Measurements from ENCODE around the gene PUS7L.

PUS7L gene

DNA sequence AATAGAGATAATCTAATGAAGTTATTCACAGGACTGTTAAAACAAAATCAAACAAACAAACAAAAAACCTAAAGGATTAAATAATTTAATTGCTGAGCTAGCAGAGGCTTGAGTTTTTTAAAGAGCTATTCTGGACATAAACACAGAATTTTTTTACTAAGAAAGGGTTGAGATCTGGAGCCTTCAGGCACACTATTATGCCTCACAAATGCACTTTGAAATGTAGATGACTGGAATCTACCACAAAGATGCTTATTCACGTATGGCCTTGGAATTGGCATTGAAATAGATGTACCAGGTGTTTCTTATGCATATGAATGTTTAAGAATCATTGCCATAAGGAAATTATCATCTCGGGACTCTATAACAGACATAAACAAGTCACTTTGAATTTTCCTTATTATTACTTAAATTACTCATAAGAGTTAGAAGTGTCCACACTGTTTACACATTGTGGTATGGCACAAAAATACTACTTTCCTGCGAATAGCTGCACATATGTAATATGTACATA is 21.6 kb downstream of the PUS7L start:
- in situ Hi-C loops (cut with HindIII; ENCODE audit: low sequenced_read_pairs): no loop called here
- TF ChIP-seq, protein P1, sequence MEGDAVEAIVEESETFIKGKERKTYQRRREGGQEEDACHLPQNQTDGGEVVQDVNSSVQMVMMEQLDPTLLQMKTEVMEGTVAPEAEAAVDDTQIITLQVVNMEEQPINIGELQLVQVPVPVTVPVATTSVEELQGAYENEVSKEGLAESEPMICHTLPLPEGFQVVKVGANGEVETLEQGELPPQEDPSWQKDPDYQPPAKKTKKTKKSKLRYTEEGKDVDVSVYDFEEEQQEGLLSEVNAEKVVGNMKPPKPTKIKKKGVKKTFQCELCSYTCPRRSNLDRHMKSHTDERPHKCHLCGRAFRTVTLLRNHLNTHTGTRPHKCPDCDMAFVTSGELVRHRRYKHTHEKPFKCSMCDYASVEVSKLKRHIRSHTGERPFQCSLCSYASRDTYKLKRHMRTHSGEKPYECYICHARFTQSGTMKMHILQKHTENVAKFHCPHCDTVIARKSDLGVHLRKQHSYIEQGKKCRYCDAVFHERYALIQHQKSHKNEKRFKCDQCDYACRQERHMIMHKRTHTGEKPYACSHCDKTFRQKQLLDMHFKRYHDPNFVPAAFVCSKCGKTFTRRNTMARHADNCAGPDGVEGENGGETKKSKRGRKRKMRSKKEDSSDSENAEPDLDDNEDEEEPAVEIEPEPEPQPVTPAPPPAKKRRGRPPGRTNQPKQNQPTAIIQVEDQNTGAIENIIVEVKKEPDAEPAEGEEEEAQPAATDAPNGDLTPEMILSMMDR (IDR thresholded peaks at IDR 0.05; ENCODE audit: low read depth, low read length, missing control alignments): no peak
- no peak for DNase-seq (ENCODE audit: low read depth)
- no peak overlapping the region for H3K4me3 ChIP-seq (ENCODE audit: low read depth, low read length)

DNA sequence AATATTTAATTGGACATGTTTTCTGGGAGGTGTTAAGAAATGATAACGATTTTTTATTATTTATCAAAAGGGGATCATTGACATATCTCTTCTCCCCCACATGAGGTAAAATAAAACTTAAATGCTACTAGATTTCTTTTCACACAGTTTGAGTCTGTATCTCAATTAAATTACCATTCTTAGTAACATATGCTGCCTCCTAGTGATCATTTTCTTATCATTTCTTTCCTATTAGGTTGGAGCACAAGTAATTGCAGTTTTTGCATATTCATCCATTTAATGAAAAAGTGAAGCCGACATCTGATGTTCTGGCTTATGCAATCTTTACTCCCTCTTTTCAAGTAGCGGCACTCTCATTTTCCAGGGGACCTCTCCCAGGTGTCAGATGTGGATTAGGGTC is 24.9 kb downstream of the PUS7L start:
- in situ Hi-C loops (cut with HindIII; ENCODE audit: low sequenced_read_pairs): no loop called here

DNA sequence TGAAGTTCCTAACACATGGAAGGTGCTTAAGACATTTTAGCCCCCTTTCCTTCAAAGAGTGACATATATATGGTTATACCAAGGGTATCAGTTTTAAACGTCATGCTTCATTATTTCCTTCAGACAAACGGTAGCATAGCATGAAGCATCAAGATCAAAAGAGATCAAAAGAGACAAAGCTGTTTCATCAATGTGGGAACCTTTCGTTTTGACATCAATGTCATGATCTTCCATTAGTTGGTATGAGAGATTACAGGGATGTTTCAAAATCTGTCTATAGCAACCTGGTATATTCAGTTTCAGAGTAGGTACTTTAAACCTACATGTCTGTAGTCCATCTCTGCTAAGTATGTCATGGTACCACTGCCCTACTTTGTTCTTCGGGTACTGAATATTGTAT is 28.3 kb downstream of the PUS7L start:
- DNase-seq (ENCODE audit: low read depth): no peak
- no peak overlapping the region for H3K4me3 ChIP-seq (ENCODE audit: low read depth, low read length)
- in situ Hi-C loops (cut with HindIII; ENCODE audit: low sequenced_read_pairs): no loop called here
- TF ChIP-seq, protein P1 (IDR thresholded peaks at IDR 0.05; ENCODE audit: low read depth, low read length, missing control alignments): no peak

More for the DNA sequence above, 24.9 kb downstream of the PUS7L start:
- TF ChIP-seq, protein P1 (IDR thresholded peaks at IDR 0.05; ENCODE audit: low read depth, low read length, missing control alignments): no peak
- no peak overlapping the region for H3K4me3 ChIP-seq (ENCODE audit: low read depth, low read length)
- DNase-seq (ENCODE audit: low read depth): no peak

DNA sequence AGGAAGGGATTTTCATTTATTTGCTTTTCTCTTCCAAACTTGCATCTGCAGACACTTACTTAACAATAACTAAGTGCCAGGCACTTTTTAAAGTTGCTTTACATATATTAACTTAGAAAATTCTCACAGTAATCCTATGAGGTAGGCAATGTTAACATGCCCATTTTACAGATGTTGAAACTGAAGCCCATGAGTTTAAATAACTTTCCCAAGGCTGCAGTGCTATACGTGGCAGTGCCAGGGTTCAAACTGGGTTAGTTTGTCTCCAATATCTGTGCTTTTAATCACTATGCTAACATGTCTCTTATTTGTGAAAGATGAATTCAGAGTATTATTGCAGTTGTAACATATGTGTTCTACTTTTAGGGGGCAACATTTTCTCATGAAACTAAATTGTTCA is 29.9 kb downstream of the PUS7L start:
- no peak for DNase-seq (ENCODE audit: low read depth)
- TF ChIP-seq, protein P1 (IDR thresholded peaks at IDR 0.05; ENCODE audit: low read depth, low read length, missing control alignments): no peak
- H3K4me3 ChIP-seq (ENCODE audit: low read depth, low read length): no peak overlapping the region
- in situ Hi-C loops (cut with HindIII; ENCODE audit: low sequenced_read_pairs): no loop called here

DNA sequence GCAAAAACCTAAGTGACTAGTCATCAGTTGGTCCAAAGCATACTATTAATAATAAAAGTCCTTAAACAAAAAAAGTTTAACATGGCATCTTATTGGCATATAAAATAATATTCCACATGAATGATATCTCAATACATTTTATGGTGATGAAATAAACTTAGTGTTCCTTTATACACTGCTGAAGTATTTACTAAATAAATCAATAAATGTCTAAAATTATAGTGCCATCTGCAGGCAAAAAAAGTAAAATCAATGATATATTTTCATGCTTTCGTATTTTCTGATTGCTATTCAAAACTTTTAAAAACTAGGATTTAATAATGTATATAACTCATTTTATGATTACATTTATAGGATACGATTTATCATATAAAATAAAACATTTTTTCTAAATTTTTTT is 30.5 kb downstream of the PUS7L start:
- TF ChIP-seq, protein P1 (IDR thresholded peaks at IDR 0.05; ENCODE audit: low read depth, low read length, missing control alignments): no peak
- no peak for DNase-seq (ENCODE audit: low read depth)
- H3K4me3 ChIP-seq (ENCODE audit: low read depth, low read length): no peak overlapping the region
- in situ Hi-C loops (cut with HindIII; ENCODE audit: low sequenced_read_pairs): no loop called here

DNA sequence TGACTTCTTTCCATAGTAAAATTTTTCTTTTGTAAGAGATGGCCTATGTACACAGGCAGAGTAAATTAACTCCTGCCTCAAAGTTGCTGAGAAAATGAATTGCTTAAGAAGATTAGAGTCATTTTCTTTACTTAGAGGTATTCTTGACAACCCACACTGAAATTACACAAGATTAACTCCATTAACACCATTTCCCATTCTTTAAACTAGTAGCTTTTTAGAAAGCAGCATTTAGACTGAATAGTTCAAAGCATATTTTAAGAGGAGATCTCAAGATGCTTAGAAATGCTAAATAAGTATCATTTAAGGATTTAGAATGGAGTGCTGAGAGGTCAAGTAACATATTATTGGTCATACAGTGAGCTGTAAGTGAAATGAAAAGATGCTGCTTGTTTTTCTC is 35.5 kb downstream of the PUS7L start:
- no peak overlapping the region for H3K4me3 ChIP-seq (ENCODE audit: low read depth, low read length)
- in situ Hi-C loops (cut with HindIII; ENCODE audit: low sequenced_read_pairs): no loop called here
- no peak for DNase-seq (ENCODE audit: low read depth)
- TF ChIP-seq, protein P1 (IDR thresholded peaks at IDR 0.05; ENCODE audit: low read depth, low read length, missing control alignments): no peak

DNA sequence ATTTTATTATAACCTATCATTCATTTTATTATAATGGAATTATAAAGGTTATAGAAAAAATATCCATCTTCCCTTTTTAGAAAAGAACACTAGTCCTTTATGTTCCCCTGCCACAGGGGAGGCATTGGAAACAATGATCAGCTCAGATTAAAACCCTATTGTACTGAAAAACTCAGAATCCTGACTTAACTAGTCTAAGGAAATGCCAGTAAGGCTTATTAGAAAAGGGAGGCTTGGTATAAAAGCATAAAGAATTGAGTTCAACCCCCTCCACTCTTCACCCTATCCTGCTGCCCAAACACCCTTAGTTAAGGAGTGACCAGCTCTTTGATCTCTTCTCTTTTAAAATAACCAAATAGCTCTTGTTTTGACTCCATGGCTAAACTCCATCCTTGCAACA is 36.0 kb downstream of the PUS7L start:
- DNase-seq (ENCODE audit: low read depth): no peak
- TF ChIP-seq, protein P1 (IDR thresholded peaks at IDR 0.05; ENCODE audit: low read depth, low read length, missing control alignments): no peak
- in situ Hi-C loops (cut with HindIII; ENCODE audit: low sequenced_read_pairs): no loop called here
- no peak overlapping the region for H3K4me3 ChIP-seq (ENCODE audit: low read depth, low read length)

Measured in astrocyte of the cerebellum (primary cell).